Small intestine (tissue), 16 donors: ENCODE data around the gene NAA35. TPM values are rescaled to one million over a fixed set of nuclear protein-coding genes. Genes with fewer than 3 reads are reported as not detected.
A peak's percentile ranks its signal among the peaks of the same experiment; 100 is the strongest.

Experiments
- DNase-seq, 2 donors: peaks; one replicate each; pipeline versions ENCODE4 v3.0.0 to v3.0.0-alpha.2; 2013
- FAIRE-seq: peaks from 2 replicates; lab custom pipeline; 2012; peaks lifted over from hg19 to GRCh38; lab: Jason Lieb, UNC
- H3K27ac ChIP-seq, 3 donors: one replicate each; pipeline ENCODE4 v1.5.1; 2013; ENCODE audit warnings: low read length in 2 of 3, mild to moderate bottlenecking in 2 of 3, control low read depth in 1 of 3, inconsistent platforms in 1 of 3, low read depth in 1 of 3, moderate library complexity in 1 of 3
- H3K27me3 ChIP-seq, 3 donors: one replicate each; pipeline ENCODE4 v1.6.1; 2013; ENCODE audit warnings: low read length in 3 of 3, inconsistent platforms in 1 of 3; ENCODE audit not compliant: control insufficient read depth in 3 of 3, insufficient read depth in 3 of 3
- H3K36me3 ChIP-seq, 3 donors: one replicate each; pipeline ENCODE4 v1.6.1; 2013; ENCODE audit warnings: low read length in 3 of 3, inconsistent platforms in 1 of 3, low read depth in 1 of 3, mild to moderate bottlenecking in 1 of 3, moderate library complexity in 1 of 3; ENCODE audit not compliant: control insufficient read depth in 3 of 3, insufficient read depth in 2 of 3
- H3K4me1 ChIP-seq, 3 donors: one replicate each; pipeline ENCODE4 v1.6.1; 2013; ENCODE audit warnings: low read length in 2 of 3, inconsistent platforms in 1 of 3, low read depth in 1 of 3, mild to moderate bottlenecking in 1 of 3, moderate library complexity in 1 of 3; ENCODE audit not compliant: control insufficient read depth in 3 of 3, insufficient read depth in 2 of 3
- H3K4me3 ChIP-seq, 3 donors: one replicate each; pipeline ENCODE4 v1.5.1; 2013; ENCODE audit warnings: low read length in 3 of 3, control low read depth in 1 of 3, inconsistent platforms in 1 of 3, low read depth in 1 of 3, mild to moderate bottlenecking in 1 of 3, moderate library complexity in 1 of 3
- H3K9me3 ChIP-seq, 2 donors: one replicate each; pipeline ENCODE4 v1.6.1; 2013; ENCODE audit warnings: low read depth in 1 of 2, low read length in 1 of 2; ENCODE audit not compliant: control insufficient read depth in 2 of 2, insufficient read depth in 1 of 2
- WGBS, 3 donors: extraction: QIAGEN DNeasy Blood & Tissue Kit; methylation state at CpG; one replicate each; pipeline ENCODE4 v1.1.7; 2013; 5-methylcytosine and 5-hydroxymethylcytosine counted together
- long read RNA-seq, 10 donors: transcript quantifications; one replicate each; lab custom pipeline, GENCODE V29; 2026
- polyA plus RNA-seq, 4 donors: library from polyadenylated mRNA; stranded (reverse) in 3 of 4; unstranded in 1 of 4; fragments of 200-250 nt in 3 of 4; fragments of 120-200 nt in 1 of 4; gene quantifications; one replicate each; pipeline versions ENCODE4 v1.2.1 to v1.2.3, GENCODE V29; 2013
- donor health status: healthy with polysubstance abuse.
- donor health status: control.
- donor health status: control.
- donor health status: Bipolar disorder and iron deficiency.
- donor health status: healthy.

Gene NAA35
- 10 to 100 TPM in 2 of 4 donors, 1 to 10 TPM in 2; 7.2 to 20.8 (median 9.3) TPM for polyA plus RNA-seq
- long read RNA-seq, donor 1, partial matches to known transcripts: 125 of 209 reads
- long read RNA-seq, donor 1, other reads (novel, unspliced or antisense): 83 of 209 reads
- long read RNA-seq, donor 2, partial matches to known transcripts: 47 of 106 reads
- long read RNA-seq, donor 2, other reads (novel, unspliced or antisense): 59 of 106 reads
- long read RNA-seq, donor 3, partial matches to known transcripts: 27 of 40 reads
- long read RNA-seq, donor 3, other reads (novel, unspliced or antisense): 13 of 40 reads
- long read RNA-seq, donor 4: 0 reads
- long read RNA-seq, donor 5, partial matches to known transcripts: 0 of 9 reads
- long read RNA-seq, donor 5, other reads (novel, unspliced or antisense): 9 of 9 reads
- long read RNA-seq, donor 6, partial matches to known transcripts: 33 of 69 reads
- long read RNA-seq, donor 6, other reads (novel, unspliced or antisense): 36 of 69 reads
- long read RNA-seq, donor 7, partial matches to known transcripts: 6 of 12 reads
- long read RNA-seq, donor 7, other reads (novel, unspliced or antisense): 5 of 12 reads
- long read RNA-seq, donor 8: 0 reads
- long read RNA-seq, donor 9: 0 reads
- long read RNA-seq, donor 10, partial matches to known transcripts: 179 of 378 reads
- long read RNA-seq, donor 10, other reads (novel, unspliced or antisense): 197 of 378 reads

DNA sequence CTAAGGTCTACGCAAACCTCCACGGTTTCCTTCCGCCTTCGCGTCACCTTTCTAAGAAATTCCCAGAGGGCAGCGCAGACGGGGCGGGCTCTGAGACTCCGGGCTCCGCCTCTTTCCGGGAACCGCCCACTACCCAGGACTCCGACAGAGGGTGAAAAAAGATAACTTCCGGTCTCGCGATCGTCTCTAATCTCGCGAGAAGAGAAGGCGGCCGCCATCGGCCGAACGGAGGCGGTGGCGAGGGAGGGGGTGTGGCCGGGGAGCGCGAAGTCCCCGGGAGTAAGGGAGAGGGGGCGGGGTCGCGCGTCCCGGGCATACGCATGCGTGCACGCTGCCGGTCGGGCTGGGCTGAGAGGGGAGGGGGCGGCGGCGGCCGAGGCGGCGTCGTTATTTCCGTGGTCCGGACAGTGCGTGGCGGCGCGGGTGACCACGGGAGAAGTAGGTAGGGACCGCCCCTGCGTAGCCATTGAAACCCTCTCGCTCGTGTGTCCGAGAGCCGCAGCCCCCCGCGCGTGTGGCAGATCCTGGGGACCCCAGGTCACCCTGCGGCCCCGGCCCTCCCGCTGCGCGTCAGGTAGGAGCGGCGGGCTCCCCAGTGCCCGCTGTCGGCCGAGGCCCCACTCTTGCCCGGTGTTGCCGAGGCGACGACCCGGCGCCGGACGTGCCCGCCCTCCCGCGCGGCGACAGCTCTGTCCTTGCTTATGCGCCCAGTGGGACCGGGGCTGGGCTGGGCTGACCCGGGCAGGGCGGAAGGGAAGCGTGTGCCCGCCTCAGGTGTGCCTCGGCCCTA lies at the start of gene NAA35:
NAA35 (plus strand) TSS at position 315 of the 790 bp plus-strand sequence. CDS start 1,014 bp downstream, outside the sequence.
- no peak for FAIRE-seq

DNA sequence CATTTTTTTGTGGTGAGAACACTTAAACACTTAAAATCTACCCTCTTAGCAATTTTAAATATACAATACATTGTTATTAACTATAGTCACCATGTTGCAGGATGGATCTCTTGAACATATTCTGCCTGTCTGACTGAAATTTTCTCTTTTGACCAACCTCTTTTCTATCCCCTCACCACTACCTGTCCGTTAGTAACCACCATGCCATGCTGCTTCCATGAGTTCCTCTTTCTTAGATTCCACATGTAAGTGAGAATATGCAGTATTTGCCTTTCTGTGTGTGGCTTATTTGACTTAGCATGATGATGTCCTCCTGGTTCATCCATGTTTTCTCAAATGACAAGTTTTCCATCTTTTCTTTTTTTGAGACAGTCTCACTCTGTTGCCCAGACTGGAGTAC lies 48.5 kb upstream of the NAA35 start:
- DNase-seq (no peak), FAIRE-seq (no peak)
- Histone ChIP-seq H3K4me1 (no peaks in the 10 kb centered on the region), H3K27me3 (no peaks in the 10 kb centered on the region), H3K4me3 (no peak overlapping the region), H3K9me3 (no peaks in the 10 kb centered on the region), H3K36me3 (no peaks in the 10 kb centered on the region), H3K27ac (no peak overlapping the region)
- 78 to 97% (median 85%) methylated on average over 1 of the region's 1 CpG for WGBS, 3 donors

More for the DNA sequence above, at the start of gene NAA35:
- DNase-seq: peak; percentile 99 to 100
- H3K27me3 ChIP-seq: no peaks in the 10 kb centered on the region
- H3K9me3 ChIP-seq: no peaks in the 10 kb centered on the region
- H3K4me3 ChIP-seq: peak within 1 kb of the TSS; percentile 83 to 94 (median 84)
- peaks cover 0 to 9% (median 2%) of the 10 kb centered on the region in 3 donors for H3K4me1 ChIP-seq
- peak within 1 kb of the TSS; percentile 85 to 93 (median 91) for H3K27ac ChIP-seq
- H3K36me3 ChIP-seq: peaks cover under 1 to 2% (median 2%) of the 10 kb centered on the region in 3 donors
- WGBS, 3 donors: 0 to 1% (median 1%) methylated on average over 64 to 93 of the region's 93 CpGs

DNA sequence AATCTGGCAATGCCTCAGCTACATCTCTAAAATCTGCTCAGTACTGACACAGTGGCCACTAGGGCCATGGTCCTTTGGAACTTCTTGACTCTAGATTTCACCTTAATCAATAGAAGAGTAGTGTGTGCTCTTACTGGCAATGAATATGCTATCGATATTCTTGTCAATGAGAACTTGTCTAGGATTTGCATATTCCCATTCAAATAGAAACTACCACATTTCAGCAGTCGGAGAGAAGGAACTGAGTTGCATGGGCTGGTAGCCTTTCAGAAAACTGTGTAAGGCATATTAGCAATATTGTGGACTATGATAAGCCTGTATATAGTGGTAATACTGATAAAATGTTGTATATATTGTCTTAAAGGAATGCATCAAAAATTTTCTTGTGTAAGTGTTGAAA lies 45.3 kb upstream of the NAA35 start:
- 77 to 92% (median 86%) methylated on average over 2 of the region's 2 CpGs for WGBS, 3 donors
- DNase-seq (no peak), FAIRE-seq (no peak)
- Histone ChIP-seq H3K27ac (no peak overlapping the region), H3K27me3 (no peaks in the 10 kb centered on the region), H3K9me3 (no peaks in the 10 kb centered on the region), H3K36me3 (no peaks in the 10 kb centered on the region), H3K4me1 (no peaks in the 10 kb centered on the region), H3K4me3 (no peak overlapping the region)

DNA sequence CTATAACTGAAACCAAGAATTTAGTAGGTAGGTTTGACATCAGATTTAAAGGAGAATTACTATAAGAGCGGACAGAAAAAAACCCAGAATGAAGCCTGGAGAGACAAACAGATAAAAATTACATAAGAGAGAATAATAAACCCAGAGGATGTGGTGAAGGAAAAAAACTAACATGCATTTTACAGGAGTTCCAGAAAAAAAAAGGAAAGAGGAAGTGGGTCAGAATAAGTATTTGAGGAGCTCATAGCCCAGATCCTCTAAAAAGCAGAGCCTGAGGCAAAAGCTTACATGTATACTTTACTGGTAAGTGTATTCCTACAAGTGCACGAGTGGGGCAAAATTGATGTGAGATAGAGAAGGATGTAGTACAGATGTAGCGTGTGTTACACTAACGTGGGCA lies 43.1 kb upstream of the NAA35 start:
- no peaks in the 10 kb centered on the region for H3K9me3 ChIP-seq
- H3K36me3 ChIP-seq: no peaks in the 10 kb centered on the region
- no peaks in the 10 kb centered on the region for H3K27me3 ChIP-seq
- H3K4me1 ChIP-seq: no peaks in the 10 kb centered on the region
- 68 to 83% (median 80%) methylated on average over 4 of the region's 4 CpGs for WGBS, 3 donors
- DNase-seq (no peak), FAIRE-seq (no peak)
- H3K27ac ChIP-seq: no peak overlapping the region
- no peak overlapping the region for H3K4me3 ChIP-seq

DNA sequence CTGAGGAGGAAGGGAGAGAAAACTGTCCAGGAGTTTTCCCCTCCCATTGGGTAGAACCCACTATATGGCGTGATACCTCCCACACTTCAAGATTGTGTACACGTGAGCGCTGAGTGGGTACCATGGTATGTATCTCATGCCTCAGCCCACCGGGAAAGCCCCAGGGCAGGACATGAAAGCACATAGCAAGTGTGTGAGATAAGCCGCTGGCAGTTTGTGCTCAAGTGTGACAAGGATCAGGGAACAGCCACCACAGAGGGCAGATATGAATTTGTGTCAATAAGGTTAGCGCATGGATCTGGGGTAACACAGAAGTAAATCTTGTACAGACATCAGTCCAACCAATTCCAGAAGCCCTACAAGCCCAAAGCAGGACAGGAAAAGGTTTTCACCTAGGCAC lies 42.6 kb upstream of the NAA35 start:
- WGBS, 3 donors: 80 to 81% (median 81%) methylated on average over 6 of the region's 6 CpGs
- FAIRE-seq (no peak), DNase-seq (no peak)
- no peaks in the 10 kb centered on the region for H3K27me3 ChIP-seq
- no peaks in the 10 kb centered on the region for H3K9me3 ChIP-seq
- no peak overlapping the region for H3K4me3 ChIP-seq
- no peaks in the 10 kb centered on the region for H3K36me3 ChIP-seq
- H3K4me1 ChIP-seq: no peaks in the 10 kb centered on the region
- no peak overlapping the region for H3K27ac ChIP-seq

DNA sequence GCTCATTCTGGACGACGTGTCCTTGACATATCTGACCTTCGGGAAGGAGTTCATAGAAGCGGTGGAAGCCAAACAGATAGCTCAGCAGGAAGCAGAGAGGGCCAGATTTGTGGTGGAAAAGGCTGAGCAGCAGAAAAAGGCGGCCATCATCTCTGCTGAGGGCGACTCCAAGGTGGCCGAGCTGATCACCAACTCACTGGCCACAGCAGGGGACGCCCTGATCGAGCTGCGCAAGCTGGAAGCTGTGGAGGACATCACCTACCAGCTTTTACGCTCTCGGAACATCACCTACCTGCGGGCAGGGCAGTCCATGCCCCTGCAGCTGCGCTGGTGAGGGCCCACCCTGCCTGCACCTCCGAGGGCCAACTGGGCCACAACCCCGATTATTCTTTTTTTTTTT lies 41.6 kb upstream of the NAA35 start:
- WGBS, 3 donors: 95 to 96% (median 95%) methylated on average over 16 of the region's 16 CpGs
- no peak overlapping the region for H3K27ac ChIP-seq
- DNase-seq (no peak), FAIRE-seq (no peak)
- H3K27me3 ChIP-seq: no peaks in the 10 kb centered on the region
- no peak overlapping the region for H3K4me3 ChIP-seq
- no peaks in the 10 kb centered on the region for H3K9me3 ChIP-seq
- no peaks in the 10 kb centered on the region for H3K4me1 ChIP-seq
- H3K36me3 ChIP-seq: no peaks in the 10 kb centered on the region

DNA sequence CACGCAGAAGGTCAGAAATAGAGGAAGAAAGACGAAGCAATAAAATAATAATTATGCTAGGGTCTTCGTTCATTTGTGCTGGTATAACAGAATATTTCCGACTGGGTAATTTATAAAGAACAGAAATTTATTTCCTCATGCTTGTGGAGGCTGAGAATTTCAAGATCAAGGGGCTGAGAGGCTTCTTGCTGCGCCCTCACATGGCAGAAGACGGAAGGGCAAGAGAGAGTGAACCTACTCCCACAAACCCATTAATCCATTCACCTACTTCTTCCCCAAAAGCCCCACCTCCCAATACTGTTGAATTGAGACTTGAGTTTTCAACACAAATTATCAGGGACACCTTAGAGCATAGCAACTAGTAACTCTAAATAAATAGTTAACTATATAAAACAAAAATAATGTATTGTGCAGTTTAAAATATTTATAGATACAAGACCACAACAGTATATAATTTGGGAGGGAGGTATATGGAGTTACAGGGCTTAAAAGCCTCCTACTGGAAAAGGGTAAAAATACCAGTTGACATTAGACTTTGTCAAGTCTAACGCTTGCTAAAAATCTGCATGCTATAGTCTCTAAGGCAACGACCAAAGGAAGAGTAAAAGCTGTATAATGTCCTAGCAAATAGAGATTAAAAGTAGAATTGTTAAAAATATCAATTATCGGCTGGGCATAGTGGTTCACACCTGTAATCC lies 40.3 kb upstream of the NAA35 start:
- FAIRE-seq: no peak
- no peak overlapping the region for H3K27ac ChIP-seq
- peak; percentile 6 to 28 for DNase-seq
- WGBS, 3 donors: 56 to 69% (median 66%) methylated on average over 9 of the region's 9 CpGs
- H3K27me3 ChIP-seq: no peaks in the 10 kb centered on the region
- H3K36me3 ChIP-seq: no peaks in the 10 kb centered on the region
- H3K9me3 ChIP-seq: no peaks in the 10 kb centered on the region
- H3K4me1 ChIP-seq: no peaks in the 10 kb centered on the region
- no peak overlapping the region for H3K4me3 ChIP-seq

DNA sequence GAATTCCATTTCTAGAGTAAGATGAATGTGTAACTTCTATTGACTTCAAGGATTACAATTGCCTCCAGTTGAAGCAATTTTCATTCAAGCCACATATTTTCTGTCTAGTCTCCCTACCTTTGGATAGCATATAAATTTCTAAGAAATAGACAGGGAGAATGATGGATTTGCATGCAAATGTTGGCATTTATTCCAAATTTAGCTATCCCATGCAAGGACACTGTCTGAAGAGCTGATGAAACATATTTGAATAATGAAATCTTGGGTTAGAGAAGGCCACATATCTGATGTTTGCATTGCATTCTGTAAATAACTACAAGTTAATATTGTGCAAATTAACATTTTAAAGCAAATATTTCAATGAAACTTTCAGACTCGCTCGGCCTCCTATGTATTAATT lies 36.0 kb upstream of the NAA35 start:
- Histone ChIP-seq H3K4me3 (no peak overlapping the region), H3K27ac (no peak overlapping the region), H3K4me1 (no peaks in the 10 kb centered on the region), H3K27me3 (no peaks in the 10 kb centered on the region), H3K9me3 (no peaks in the 10 kb centered on the region), H3K36me3 (no peaks in the 10 kb centered on the region)
- no peak for FAIRE-seq
- DNase-seq: no peak
- WGBS, 3 donors: 86 to 93% (median 87%) methylated on average over 2 of the region's 2 CpGs
